B cell (primary cell): Measurements from ENCODE around the gene ARMH3.

Source experiments
- EZH2 ChIP-seq: IDR thresholded peaks from 2 replicates; pipeline ENCODE4 v1.6.1; 2012; ENCODE audit warnings: borderline replicate concordance, low read depth, mild to moderate bottlenecking, moderate library complexity, low read length; ENCODE audit not compliant: insufficient read depth, poor library complexity, severe bottlenecking
- TF ChIP-seq, protein P1 (sequence below): fragments of 200-600 bp; IDR thresholded peaks from one replicate; pipeline ENCODE4 v1.8.0; 2022; ENCODE audit warnings: antibody characterized with exemption, mild to moderate bottlenecking

DNA sequence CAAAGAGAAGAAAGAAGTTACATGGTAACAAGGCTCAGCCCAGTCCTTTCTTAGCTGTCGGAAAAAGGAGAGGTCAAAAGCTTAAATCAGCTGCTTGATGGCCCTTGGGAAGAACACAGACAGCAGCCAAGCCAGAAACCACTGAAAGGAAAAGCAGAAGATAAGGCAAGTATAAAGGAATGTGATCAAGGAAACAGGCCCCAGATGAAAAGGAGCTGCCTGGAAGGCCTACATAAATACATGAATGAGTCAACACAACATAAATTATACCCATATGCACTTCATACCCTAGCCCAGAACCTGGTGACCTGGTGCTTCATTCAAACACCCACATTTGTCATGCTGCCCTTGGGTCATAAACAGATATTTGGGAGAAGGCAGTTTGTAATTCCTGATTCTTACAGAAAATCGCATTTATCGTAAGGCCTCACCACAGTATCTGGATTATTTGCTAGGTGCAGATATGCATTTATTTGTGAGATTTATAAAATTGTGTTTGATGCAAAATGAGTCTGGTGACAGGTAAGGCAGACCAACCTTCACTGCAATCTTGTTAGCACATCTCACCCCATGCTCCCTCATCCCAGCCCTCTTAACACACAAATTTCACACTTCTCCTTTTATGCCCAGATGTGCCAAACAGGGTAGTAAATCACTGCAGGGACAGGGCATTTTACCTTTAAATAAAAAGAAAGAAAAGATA lies 117.5 kb downstream of the ARMH3 start:
- no peak for TF ChIP-seq EZH2
- TF ChIP-seq, protein P1, sequence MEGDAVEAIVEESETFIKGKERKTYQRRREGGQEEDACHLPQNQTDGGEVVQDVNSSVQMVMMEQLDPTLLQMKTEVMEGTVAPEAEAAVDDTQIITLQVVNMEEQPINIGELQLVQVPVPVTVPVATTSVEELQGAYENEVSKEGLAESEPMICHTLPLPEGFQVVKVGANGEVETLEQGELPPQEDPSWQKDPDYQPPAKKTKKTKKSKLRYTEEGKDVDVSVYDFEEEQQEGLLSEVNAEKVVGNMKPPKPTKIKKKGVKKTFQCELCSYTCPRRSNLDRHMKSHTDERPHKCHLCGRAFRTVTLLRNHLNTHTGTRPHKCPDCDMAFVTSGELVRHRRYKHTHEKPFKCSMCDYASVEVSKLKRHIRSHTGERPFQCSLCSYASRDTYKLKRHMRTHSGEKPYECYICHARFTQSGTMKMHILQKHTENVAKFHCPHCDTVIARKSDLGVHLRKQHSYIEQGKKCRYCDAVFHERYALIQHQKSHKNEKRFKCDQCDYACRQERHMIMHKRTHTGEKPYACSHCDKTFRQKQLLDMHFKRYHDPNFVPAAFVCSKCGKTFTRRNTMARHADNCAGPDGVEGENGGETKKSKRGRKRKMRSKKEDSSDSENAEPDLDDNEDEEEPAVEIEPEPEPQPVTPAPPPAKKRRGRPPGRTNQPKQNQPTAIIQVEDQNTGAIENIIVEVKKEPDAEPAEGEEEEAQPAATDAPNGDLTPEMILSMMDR, result no peak
